Retinal pigment epithelial cell (primary cell): ENCODE results near the gene SLC35A5.
"Not testable (repeated sequence)": the region's sequence is repeated elsewhere in the genome, so short reads cannot be mapped to it uniquely, and the experiment has no call there.

Source experiments
- DNase-seq: peaks from one replicate; pipeline ENCODE4 v3.0.0-alpha.2; 2010; ENCODE audit warnings: low read depth
- H3K4me3 ChIP-seq: 2 replicates; pipeline ENCODE4 v1.5.1; 2011; ENCODE audit warnings: mild to moderate bottlenecking, low read length, control low read depth, moderate library complexity
- TF ChIP-seq, protein P1 (sequence below): conservative IDR thresholded peaks from 2 replicates; pipeline ENCODE4 v1.5.1; 2011; ENCODE audit warnings: low read depth, low read length, control low read depth, inconsistent platforms

The SLC35A5 gene, protein sequence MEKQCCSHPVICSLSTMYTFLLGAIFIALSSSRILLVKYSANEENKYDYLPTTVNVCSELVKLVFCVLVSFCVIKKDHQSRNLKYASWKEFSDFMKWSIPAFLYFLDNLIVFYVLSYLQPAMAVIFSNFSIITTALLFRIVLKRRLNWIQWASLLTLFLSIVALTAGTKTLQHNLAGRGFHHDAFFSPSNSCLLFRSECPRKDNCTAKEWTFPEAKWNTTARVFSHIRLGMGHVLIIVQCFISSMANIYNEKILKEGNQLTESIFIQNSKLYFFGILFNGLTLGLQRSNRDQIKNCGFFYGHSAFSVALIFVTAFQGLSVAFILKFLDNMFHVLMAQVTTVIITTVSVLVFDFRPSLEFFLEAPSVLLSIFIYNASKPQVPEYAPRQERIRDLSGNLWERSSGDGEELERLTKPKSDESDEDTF

DNA sequence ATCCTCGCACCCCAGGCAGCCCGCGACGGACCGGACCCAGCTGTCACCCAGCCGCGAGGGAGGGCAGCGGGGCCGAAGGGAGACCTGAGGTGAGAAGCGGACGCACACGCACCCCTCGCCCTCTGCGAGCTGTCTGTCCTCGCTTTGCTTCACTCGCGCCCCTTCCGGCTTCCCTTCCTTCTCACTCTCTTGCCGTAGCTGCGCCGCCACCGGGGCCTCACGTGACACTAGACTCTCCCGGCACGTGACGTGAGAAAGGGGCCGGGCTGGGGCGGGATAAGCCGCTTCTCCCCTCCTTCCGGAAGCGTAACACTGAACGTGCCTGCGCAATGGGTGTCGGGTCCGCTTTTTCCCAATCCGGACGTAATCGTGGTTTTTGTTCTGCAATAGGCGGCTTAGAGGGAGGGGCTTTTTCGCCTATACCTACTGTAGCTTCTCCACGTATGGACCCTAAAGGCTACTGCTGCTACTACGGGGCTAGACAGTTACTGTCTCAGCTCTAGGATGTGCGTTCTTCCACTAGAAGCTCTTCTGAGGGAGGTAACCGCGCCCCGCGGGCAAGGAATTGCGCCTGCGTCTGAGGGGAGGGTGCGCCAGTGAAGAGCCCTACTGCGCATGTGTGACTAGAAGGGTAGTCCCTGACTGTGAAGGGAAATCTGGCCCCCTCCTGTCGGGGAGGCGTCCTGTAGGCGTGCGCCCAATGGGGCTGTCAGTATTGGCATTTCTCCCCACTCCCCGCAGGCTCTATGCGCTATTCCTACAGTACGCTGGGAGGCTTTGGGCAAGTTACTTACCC, at the start of gene SLC35A5, which contains the start of gene ATG3:
TSS of gene SLC35A5 (plus strand) at position 312 of the 796 bp plus-strand sequence. CDS start 1,359 bp downstream, outside the sequence.
TSS of gene ATG3 (minus strand) at position 229 of the 796 bp plus-strand sequence. CDS start 434 bp downstream, outside the sequence.
- H3K4me3 ChIP-seq, result peak within 1 kb of the TSS; percentile 70
- TF ChIP-seq, protein P1, sequence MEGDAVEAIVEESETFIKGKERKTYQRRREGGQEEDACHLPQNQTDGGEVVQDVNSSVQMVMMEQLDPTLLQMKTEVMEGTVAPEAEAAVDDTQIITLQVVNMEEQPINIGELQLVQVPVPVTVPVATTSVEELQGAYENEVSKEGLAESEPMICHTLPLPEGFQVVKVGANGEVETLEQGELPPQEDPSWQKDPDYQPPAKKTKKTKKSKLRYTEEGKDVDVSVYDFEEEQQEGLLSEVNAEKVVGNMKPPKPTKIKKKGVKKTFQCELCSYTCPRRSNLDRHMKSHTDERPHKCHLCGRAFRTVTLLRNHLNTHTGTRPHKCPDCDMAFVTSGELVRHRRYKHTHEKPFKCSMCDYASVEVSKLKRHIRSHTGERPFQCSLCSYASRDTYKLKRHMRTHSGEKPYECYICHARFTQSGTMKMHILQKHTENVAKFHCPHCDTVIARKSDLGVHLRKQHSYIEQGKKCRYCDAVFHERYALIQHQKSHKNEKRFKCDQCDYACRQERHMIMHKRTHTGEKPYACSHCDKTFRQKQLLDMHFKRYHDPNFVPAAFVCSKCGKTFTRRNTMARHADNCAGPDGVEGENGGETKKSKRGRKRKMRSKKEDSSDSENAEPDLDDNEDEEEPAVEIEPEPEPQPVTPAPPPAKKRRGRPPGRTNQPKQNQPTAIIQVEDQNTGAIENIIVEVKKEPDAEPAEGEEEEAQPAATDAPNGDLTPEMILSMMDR, result no peak
- DNase-seq, result peak; percentile 93

DNA sequence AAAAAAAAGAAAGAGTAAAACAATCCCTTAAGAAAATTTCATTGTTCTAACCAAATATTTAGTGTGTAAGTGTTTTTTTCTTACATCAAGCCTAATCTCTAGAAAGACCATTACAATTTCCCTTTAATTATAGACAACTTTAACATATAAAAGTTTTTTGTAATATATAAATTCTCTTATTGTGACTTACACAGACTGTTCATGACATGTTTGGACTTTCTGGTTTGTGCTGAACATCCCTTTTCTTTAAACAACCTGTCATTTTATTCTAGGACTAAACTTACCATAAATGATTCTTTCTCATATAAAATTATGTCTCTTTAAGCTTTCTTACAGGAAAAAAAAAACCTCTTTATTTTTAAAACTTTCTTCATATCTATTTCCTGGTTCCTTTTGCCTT, 49.5 kb upstream of the SLC35A5 start:
- DNase-seq, result no peak
- H3K4me3 ChIP-seq, result no peak overlapping the region

DNA sequence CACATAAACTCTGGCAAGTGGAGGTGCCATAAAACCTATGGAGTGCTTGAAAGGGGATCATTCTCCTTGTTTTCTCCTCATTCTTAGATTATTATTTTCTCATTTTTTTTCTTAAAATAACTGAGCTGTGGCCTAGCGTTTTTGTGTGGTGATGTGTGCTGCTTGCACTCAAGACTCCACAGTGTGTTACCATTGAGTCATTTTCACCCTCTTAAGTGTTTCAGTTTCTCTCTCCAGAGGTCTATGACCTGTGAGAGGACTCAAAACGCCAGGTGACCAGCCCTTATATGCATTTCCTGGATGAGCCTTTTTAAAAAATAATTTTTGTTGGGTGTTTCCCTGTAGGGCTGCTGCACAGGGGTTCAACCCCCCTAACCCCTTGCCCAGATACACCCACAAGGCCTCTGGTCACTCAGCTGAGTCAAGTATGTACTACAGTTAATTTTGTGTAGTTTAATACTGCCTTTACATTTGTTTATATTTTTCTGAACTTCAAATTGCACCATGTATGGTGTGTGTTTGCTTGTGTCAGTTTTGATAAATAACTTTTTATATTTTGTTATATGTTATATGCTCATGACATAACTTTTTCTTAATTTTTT, 47.2 kb upstream of the SLC35A5 start:
- H3K4me3 ChIP-seq, result no peak overlapping the region

More for the DNA sequence above, 49.5 kb upstream of the SLC35A5 start:
- TF ChIP-seq, protein P1, result no peak

DNA sequence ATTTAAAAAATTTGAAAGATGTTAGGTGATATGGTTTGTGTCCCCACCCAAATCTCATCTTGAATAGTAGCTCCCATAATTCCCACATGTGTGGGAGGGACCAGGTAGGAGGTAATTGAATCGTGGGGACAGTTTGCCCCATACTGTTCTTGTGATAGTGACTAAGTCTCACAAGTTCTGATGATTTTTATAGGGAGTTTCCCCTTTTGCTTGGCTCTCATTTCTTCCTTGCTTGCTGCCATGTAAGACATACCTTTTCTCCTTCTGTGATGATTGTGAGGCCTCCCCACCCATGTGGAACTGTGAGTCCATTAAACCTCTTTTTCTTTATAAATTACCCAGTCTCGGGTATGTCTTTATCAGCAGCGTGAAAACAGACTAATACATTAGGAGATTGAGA, 42.9 kb upstream of the SLC35A5 start:
- DNase-seq, H3K4me3 ChIP-seq: not testable (repeated sequence)

More for the DNA sequence above, 47.2 kb upstream of the SLC35A5 start:
- DNase-seq, result no peak
- TF ChIP-seq, protein P1, result no peak

DNA sequence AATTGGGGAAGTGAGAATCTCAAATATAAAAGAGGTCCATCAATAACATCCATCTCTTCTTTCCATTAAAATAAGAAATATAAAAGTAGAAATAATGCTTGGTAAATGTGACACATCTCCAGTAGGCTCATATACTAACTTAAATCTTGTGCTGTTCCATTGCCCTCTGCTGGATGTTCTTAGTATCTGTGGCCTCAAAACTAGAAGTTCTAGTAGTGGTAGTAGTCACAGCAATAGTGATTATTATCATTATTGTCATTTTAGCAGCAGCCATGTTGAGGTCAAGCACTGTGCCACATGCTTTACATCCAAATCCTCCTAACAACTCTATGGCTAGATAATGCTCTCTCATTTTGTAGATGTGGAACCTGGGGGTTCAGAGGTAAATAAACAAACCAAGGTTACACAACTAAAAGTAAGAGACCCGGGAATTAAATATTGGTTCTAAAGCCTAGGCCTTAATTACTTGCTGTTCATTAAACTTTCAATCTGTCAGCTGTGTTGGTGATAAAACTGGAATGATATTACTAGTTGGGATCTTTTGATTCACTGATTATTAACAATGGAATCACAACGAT, 42.3 kb upstream of the SLC35A5 start:
- TF ChIP-seq, protein P1, result peak; percentile 79
- DNase-seq, result peak; percentile 26

DNA sequence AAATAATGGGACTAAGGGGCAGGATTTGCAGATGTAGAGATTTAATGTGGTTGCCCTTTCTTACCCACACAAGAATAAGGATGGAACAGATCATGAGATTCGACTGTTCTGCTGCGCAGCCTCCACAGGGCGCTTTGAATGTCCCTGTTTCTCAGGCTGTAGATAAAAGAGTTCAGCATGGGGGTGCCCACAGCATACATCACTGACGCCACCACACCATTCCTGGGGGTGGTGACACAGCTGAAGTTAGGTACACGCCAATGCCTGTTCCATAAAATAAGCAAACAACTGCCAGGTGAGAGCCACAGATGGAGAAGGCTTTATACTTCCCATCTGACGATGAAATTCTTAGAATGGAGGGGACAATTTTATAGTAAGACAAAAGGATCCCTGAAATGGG, 37.7 kb upstream of the SLC35A5 start:
- H3K4me3 ChIP-seq, DNase-seq: not testable (repeated sequence)

More for the DNA sequence above, 42.3 kb upstream of the SLC35A5 start:
- no peak overlapping the region for H3K4me3 ChIP-seq

DNA sequence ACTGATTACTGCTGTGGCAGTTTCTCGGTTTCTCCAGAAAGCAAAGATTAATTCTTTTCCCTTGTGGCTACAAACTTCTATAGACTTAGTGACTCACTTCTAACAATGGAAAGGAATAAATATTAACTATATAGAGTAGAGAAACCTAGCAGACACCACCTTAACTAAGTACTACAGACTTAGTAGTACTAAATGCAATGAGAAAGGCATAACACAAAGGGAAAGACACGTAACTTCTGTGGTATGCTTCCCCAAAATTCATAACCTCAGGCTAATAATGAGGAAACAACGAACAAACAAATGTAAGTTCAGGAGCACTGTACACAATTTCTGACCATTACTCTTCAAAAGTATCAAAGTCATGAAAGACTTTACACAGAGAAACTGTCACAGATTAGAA, 31.3 kb upstream of the SLC35A5 start:
- TF ChIP-seq, protein P1, result no peak
- H3K4me3 ChIP-seq, result no peak overlapping the region
- DNase-seq, result no peak
